Fibroblast of the aortic adventitia (primary cell): ENCODE results near the gene CYP1A1. TPM values are rescaled to one million over a fixed set of nuclear protein-coding genes. Genes with fewer than 3 reads are reported as not detected.
"Not testable (repeated sequence)": the region's sequence is repeated elsewhere in the genome, so short reads cannot be mapped to it uniquely, and the experiment has no call there.

ENCODE experiments used
- DNase-seq: peaks from one replicate; pipeline ENCODE4 v3.0.0-alpha.2; 2010; ENCODE audit warnings: low read depth
- H3K4me3 ChIP-seq: 2 replicates; pipeline ENCODE4 v1.5.1; 2011; ENCODE audit warnings: low read depth, mild to moderate bottlenecking, control low read depth, low read length, moderate library complexity
- CTCF ChIP-seq: IDR thresholded peaks from 2 replicates; pipeline ENCODE4 v1.5.1; 2011; ENCODE audit warnings: mild to moderate bottlenecking, low read length, control low read depth, inconsistent platforms; ENCODE audit not compliant: insufficient read depth
- total RNA-seq: library from RNA; depleted of rRNA; stranded (reverse); fragments of >200 nt; gene quantifications from 2 replicates; pipeline ENCODE4 v1.2.3, GENCODE V29; 2012; ENCODE audit warnings: low replicate concordance

The CYP1A1 gene
- total RNA-seq, 1 donor: 0.63 TPM

- no peak overlapping the region for H3K4me3 ChIP-seq
- no peak for TF ChIP-seq CTCF
- peak; percentile 58 for DNase-seq
Observed at GRCh38 chr15:74752531-74752930, 27.2 kb upstream of the CYP1A1 start.

DNA sequence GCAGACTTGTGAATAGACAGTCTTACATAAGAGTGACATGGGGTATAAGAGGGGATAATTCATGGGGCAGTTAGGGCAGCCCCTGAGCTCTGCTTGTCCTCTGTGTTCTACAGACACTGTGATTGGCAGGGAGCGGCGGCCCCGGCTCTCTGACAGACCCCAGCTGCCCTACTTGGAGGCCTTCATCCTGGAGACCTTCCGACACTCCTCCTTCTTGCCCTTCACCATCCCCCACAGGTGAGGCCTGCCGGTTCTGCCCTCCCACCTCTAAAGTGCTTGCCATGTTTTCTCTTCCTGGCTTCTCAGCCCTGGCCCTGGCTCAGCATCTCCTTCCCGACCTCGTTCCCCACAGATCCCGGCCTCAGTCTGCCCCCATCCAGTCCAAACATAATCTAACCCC lies 26.7 kb upstream of the CYP1A1 start:
- no peak for TF ChIP-seq CTCF
- H3K4me3 ChIP-seq: no peak overlapping the region
- no peak for DNase-seq

DNA sequence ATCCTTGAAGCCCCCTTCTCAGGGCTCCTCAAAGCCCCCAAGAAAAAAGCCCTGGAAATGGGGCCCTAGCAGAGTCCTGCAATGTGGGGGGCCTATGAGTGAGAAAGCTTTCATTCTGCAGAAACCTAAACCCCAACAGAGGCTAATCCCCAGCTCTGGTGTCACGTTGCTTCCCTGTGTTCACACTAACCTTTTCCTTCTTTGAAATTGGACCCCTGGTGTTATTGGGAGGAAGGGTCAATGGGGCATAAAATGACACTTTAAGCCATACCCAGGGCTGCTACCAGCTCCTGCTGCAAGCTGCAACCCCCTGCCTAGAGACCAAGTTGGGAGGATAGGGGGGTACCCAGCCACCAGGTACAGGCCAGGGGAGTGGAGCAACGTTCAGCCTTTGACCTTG lies 25.4 kb upstream of the CYP1A1 start:
- DNase-seq: no peak
- H3K4me3 ChIP-seq: no peak overlapping the region
- TF ChIP-seq CTCF: no peak

- DNase-seq: no peak
- TF ChIP-seq CTCF: no peak
- no peak overlapping the region for H3K4me3 ChIP-seq
Observed at GRCh38 chr15:74749832-74750231, 24.5 kb upstream of the CYP1A1 start.

DNA sequence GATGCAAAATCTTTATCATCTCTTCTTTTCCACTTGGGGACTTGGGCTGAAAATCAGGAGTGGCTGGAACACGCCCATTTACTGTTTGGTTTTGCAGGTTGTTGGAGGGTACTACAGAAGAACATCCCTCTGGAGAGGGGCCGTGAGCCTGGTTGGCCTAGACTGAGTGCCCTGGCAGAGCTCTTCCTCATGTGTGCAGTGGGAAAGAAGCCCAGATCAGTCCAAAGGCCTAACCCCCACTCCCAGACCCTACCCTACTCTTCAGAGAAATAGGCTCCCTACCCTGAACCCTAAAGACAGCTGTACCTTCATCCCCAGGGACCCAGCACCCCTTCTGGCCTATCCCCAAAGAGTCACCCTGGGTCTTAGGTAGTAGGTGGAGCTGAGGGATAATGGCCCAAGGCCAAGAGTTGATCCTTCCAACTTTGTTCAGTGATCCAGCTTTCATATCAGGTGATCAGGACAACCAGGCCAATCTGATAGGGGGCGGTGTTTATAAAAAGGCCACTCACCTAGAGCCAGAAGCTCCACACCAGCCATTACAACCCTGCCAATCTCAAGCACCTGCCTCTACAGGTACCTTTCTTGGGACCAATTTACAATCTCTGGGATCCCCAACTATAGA lies 23.1 kb upstream of the CYP1A1 start, which contains the start of gene CYP1A2:
TSS of gene CYP1A2 (plus strand) at position 524 of the 625 bp plus-strand sequence. CDS start 894 bp downstream, outside the sequence.
- H3K4me3 ChIP-seq: no peak within 1 kb of the TSS
- no peak for TF ChIP-seq CTCF
- no peak for DNase-seq

GRCh38 chr15:74746389-74746788 lies 21.1 kb upstream of the CYP1A1 start:
- no peak for DNase-seq
- TF ChIP-seq CTCF: no peak
- H3K4me3 ChIP-seq: no peak overlapping the region

- TF ChIP-seq CTCF: no peak
- no peak for DNase-seq
- no peak overlapping the region for H3K4me3 ChIP-seq
Observed at GRCh38 chr15:74742422-74742821, 17.1 kb upstream of the CYP1A1 start.

DNA sequence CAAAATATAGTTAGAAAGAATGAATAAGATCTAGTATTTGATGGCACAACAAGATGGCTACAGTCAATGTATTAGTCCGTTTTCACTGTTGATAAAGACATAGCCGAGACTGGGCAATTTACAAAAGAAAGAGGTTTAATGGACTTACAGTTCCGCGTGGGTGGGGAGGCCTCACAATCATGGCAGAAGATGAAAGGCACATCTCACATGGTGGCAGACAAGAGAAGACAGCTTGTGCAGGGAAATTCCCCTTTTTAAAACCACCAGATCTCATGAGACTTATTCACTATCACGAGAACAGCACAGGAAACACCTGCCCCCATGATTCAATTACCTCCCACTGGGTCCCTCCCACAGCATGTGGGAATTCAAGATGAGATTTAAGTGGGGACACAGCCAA lies 12.9 kb upstream of the CYP1A1 start:
- not testable (repeated sequence) for DNase-seq, H3K4me3 ChIP-seq
